GM20000 (cell line): Measurements from ENCODE around the gene NHLRC4.

ENCODE experiments used
- DNase-seq: peaks from one replicate; pipeline ENCODE4 v3.0.0; 2012; ENCODE audit warnings: low spot score
- CTCF ChIP-seq: IDR thresholded peaks from 2 replicates; pipeline ENCODE4 v1.5.1; 2012; ENCODE audit warnings: mild to moderate bottlenecking, control low read depth; ENCODE audit errors: extremely low read depth, missing control alignments

NHLRC4 gene

DNA sequence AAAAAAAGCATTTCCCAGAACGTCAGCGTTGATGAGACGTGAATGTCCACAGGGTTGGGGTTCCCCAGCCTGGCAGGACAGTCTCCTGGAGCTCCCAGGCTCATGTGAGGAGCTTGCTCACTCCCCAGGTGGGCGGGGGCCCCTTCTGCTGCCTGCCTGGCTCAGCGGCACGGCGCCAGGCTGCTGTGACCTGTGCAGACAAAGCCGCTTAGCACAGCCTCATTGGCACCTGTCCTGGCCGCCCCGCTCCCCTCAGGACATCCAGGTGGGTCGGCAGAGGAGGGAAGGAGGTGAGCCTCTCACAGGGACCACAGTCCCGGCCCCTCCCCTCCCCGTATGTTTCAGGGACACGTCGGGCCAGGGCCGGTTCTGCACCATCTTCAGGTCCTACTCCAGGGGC lies 51.0 kb downstream of the NHLRC4 start:
- no peak for DNase-seq

More for the DNA sequence above, 51.0 kb downstream of the NHLRC4 start:
- TF ChIP-seq CTCF = no peak
